ENCODE data around the gene SERTAD3. TPM values are rescaled to one million over a fixed set of nuclear protein-coding genes. Genes with fewer than 3 reads are reported as not detected.

Gene SERTAD3
- total and polyA plus RNA-seq, 2 of the 8 experiments (the other 6 are each of a cell fraction or from before 2014, with no cell fraction given): 15.1 to 32.1 TPM

DNA sequence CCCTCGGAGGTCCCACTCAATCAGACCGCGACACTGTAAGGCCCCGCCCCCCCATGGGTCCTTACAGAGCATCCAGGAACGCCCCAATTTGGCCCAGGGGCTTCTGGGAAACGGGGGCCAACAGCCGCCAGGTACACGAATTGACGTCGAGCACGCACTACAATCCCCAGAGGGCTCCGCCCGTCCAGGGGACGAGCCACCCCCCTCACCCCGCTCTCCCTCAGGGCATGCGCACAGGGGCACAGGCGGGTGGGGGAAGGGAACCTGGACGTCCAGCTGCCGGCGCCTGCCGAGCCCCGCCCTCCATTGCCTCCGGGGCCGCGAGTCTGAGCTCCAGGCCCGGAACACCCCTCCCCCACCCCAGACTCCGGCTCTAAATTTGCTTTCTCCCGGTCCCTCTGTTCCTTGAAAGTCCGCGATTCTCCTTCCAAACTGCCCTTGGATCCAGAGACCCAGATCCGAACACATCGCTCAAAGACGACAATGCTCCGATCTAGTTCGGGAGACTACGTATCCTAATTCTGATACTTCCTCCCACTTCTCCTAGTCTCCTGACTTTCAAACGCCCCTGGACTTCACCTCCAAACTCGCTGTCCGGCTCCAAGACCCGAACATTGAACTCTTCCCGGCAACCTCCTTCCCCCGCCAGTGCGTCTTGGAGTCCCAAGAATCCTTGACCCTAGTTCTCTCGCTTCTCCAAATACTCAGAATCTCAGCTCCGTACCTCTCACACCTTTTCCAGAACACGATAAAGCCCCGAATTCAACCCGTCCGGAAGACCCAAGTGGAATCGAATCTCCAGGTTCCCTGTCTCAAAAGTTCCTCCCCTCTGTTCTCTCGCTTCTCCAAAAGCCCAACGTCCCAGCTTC, 770 bp downstream of the SERTAD3 start:
- peak overlapping the region; percentile 93 for H3K4ac ChIP-seq (replicated peaks; ENCODE audit: insufficient read length, low read depth, low read length)
- H3K27ac ChIP-seq (ENCODE audit: low read depth, low read length): peak overlapping the region; percentile 82
- peak overlapping the region; percentile 65 to 96 (median 88) for H3K9ac ChIP-seq (replicated peaks in 1 of 4; ENCODE audit: extremely low read depth in 1 of 4, low read depth in 3 of 4, low read length in 3 of 4)
- H2BK20ac ChIP-seq (ENCODE audit: low read length): no peak overlapping the region
- DNase-seq (ENCODE audit: low read depth in 1 of 2, low spot score in 2 of 2) (peak; percentile 97 to 99), FAIRE-seq (no peak)
- H2BK12ac ChIP-seq (ENCODE audit: low read depth, low read length): peak overlapping the region; percentile 68; the same call in 1 of the 2 replicates
- H3K23me2 ChIP-seq (ENCODE audit: low read depth, low read length): peaks cover 7% of the 10 kb centered on the region; the same call in 1 of the 2 replicates
- peaks cover 3 to 9% (median 7%) of the 10 kb centered on the region in 4 experiments; a peak in 6 of 7 replicates for H3K4me1 ChIP-seq (replicated peaks in 1 of 4; ENCODE audit: control insufficient read depth in 3 of 4, insufficient read depth in 4 of 4, low read length in 3 of 4)
- H3K79me2 ChIP-seq (ENCODE audit: control insufficient read depth in 1 of 2, insufficient read depth in 2 of 2, low read length in 2 of 2): peaks cover 0 to 23% of the 10 kb centered on the region in 2 experiments; a peak in 2 of 4 replicates
- H2BK15ac ChIP-seq (ENCODE audit: low read length): no peak overlapping the region
- peak overlapping the region; percentile 94 for H3K56ac ChIP-seq (replicated peaks; ENCODE audit: insufficient read length, low read depth, low read length)
- H3K27me3 ChIP-seq (replicated peaks in 1 of 4; ENCODE audit: control insufficient read depth in 3 of 4, extremely low read depth in 1 of 4, insufficient read depth in 3 of 4, low read length in 3 of 4): no peaks in the 10 kb centered on the region
- no peaks in the 10 kb centered on the region for H3K9me3 ChIP-seq (ENCODE audit: insufficient read depth in 2 of 2, low read depth in 1 of 2, low read length in 1 of 2)
- H4K5ac ChIP-seq (ENCODE audit: insufficient read length, low read depth, low read length): peak overlapping the region; percentile 98
- H3K79me1 ChIP-seq (ENCODE audit: low read depth, low read length): no peaks in the 10 kb centered on the region; the same call in 1 of the 2 replicates
- peak overlapping the region; percentile 77; the same call in 1 of the 2 replicates for H2AK5ac ChIP-seq (ENCODE audit: low read depth, low read length)
- no peak overlapping the region for H3K14ac ChIP-seq (ENCODE audit: insufficient read length)
- peak overlapping the region; percentile 95 for H3K18ac ChIP-seq (ENCODE audit: extremely low read depth, low read length)
- peaks cover 9 to 17% (median 11%) of the 10 kb centered on the region in 4 experiments; a peak in 6 of 8 replicates for H3K36me3 ChIP-seq (ENCODE audit: control insufficient read depth in 2 of 4, insufficient read depth in 4 of 4, low read length in 3 of 4)
- H3K4me2 ChIP-seq (ENCODE audit: insufficient read depth in 1 of 2, low read depth in 2 of 2, low read length in 2 of 2): peak overlapping the region; percentile 57 to 77
- peak overlapping the region; percentile 95 for H2BK5ac ChIP-seq (ENCODE audit: low read depth, low read length)
- peak overlapping the region; percentile 52 for H4K91ac ChIP-seq (replicated peaks; ENCODE audit: insufficient read length, low read length)
- no peak overlapping the region for H2AFZ ChIP-seq (ENCODE audit: low read length)
- H2BK120ac ChIP-seq (replicated peaks; ENCODE audit: low read depth, low read length): peak overlapping the region; percentile 47
- ChIA-PET POLR2A (ENCODE audit: partially characterized antibody) (interaction anchor here (0.7 to 4.4 kb wide), 27 partner anchors 10 to 1139 kb away, joined by 3 to 40 read pairs (median 4); partner anchors contain the start of genes BLVRB, DYRK1B, PRX and SERTAD1), CTCF (ENCODE audit: partially characterized antibody) (interaction anchor here (0.9 to 2.1 kb wide), 6 partner anchors 10 to 139 kb away, joined by 3 to 13 read pairs (median 6); partner anchors contain the start of genes BLVRB and SERTAD1)
- no peak overlapping the region for H3K23ac ChIP-seq (ENCODE audit: insufficient read length)
- H3K4me3 ChIP-seq (ENCODE audit: extremely low read depth in 1 of 4, insufficient read depth in 2 of 4, low read depth in 3 of 4, low read length in 4 of 4): peak overlapping the region; percentile 97 to 99 (median 98)
- whole genome bisulfite sequencing, 2 experiments (ENCODE audit: extremely low coverage in 1 of 2, insufficient coverage in 1 of 2, insufficient read length in 1 of 2, insufficient replicate concordance in 2 of 2, low coverage in 1 of 2, low lambda C conversion rate in 2 of 2, missing lambda C conversion rate in 1 of 2): 3% methylated on average over 42 of the region's 52 CpGs; no CpG with 5 or more reads in 1 of the 2 experiments
- H4K20me1 ChIP-seq (replicated peaks in 1 of 2; ENCODE audit: control insufficient read depth in 1 of 2, insufficient read depth in 2 of 2, low read length in 2 of 2): peaks cover 0 to 5% of the 10 kb centered on the region in 2 experiments
- no peak overlapping the region for H4K8ac ChIP-seq (ENCODE audit: extremely low read depth, insufficient read depth, low read length)
- TF ChIP-seq RBBP5 (IDR thresholded peaks at IDR 0.05; ENCODE audit: borderline replicate concordance, low read depth, low read length) (no peak), ASH2L (IDR thresholded peaks at IDR 0.05; ENCODE audit: low read length) (peak; percentile 39), SUZ12 (IDR thresholded peaks at IDR 0.05; ENCODE audit: low read length) (no peak), RFX5 (IDR thresholded peaks at IDR 0.05; ENCODE audit: borderline replicate concordance, low read depth, low read length) (no peak), TEAD4 (IDR thresholded peaks at IDR 0.05; ENCODE audit: low read depth, low read length) (0 out of 2 replicates have a peak, but pooled peaks have one; percentile 16), TAF1 (IDR thresholded peaks at IDR 0.05; ENCODE audit: low read depth, low read length) (peak; percentile 54; the same call in 1 of the 2 replicates)
- TF ChIP-seq, protein P1, sequence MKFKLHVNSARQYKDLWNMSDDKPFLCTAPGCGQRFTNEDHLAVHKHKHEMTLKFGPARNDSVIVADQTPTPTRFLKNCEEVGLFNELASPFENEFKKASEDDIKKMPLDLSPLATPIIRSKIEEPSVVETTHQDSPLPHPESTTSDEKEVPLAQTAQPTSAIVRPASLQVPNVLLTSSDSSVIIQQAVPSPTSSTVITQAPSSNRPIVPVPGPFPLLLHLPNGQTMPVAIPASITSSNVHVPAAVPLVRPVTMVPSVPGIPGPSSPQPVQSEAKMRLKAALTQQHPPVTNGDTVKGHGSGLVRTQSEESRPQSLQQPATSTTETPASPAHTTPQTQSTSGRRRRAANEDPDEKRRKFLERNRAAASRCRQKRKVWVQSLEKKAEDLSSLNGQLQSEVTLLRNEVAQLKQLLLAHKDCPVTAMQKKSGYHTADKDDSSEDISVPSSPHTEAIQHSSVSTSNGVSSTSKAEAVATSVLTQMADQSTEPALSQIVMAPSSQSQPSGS (IDR thresholded peaks at IDR 0.05; ENCODE audit: low read length): no peak; the same call in 1 of the 2 replicates
- TF ChIP-seq, protein P2, sequence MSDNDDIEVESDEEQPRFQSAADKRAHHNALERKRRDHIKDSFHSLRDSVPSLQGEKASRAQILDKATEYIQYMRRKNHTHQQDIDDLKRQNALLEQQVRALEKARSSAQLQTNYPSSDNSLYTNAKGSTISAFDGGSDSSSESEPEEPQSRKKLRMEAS (IDR thresholded peaks at IDR 0.05): peak; percentile 64
